ENCODE measurements around the gene PCSK4. TPM values are rescaled to one million over a fixed set of nuclear protein-coding genes. Genes with fewer than 3 reads are reported as not detected.

PCSK4 gene
- total and polyA plus RNA-seq, 9 of the 15 experiments (the other 6 are each of a cell fraction or from before 2014, with no cell fraction given), result 0.01 to 9.1 (median 2.1) TPM; not detected in 1

DNA sequence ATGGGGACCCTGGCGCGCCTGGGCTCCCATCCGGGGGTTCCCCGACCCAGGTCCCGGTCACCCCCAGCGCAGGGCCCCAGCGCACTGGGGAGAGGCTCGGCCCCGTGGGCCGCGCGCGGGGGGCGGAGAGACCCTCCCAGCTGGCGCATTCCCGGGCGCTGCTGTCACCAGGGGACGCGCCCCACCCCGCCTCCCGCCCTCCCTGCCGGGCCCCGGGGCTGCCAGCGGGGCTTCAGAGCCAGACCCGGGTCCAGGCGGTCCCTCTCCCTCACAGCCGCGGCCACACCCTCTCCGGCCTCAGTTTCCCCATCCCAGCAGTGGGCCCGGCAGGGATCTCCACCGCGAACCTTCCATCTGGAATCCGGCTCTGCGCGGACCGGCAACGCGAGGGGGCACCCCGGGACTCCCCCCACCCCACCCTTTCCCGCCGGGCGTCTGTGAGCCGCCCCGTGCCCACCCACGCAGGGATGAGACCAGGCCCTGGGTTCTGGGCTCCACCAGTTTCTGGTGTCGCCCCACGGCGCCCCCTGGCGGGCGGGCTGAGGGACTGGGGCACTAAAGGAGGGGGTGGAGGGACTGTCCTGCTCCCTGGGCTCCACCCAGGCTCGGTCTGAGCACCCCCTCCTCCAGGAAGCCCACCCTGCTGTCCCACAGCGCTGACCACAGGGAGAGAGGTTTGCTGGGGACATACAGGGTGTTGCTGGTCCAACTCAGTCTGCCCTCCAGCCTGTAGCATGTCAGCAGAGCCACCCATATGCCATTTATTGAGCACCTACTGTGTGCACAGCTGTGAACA, 23.5 kb upstream of the PCSK4 start (continued):
- TF ChIP-seq, protein P1, sequence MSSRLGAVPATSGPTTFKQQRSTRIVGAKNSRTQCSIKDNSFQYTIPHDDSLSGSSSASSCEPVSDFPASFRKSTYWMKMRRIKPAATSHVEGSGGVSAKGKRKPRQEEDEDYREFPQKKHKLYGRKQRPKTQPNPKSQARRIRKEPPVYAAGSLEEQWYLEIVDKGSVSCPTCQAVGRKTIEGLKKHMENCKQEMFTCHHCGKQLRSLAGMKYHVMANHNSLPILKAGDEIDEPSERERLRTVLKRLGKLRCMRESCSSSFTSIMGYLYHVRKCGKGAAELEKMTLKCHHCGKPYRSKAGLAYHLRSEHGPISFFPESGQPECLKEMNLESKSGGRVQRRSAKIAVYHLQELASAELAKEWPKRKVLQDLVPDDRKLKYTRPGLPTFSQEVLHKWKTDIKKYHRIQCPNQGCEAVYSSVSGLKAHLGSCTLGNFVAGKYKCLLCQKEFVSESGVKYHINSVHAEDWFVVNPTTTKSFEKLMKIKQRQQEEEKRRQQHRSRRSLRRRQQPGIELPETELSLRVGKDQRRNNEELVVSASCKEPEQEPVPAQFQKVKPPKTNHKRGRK (tag; IDR thresholded peaks at IDR 0.05), result no peak
- TF ChIP-seq KLF13 (tag; IDR thresholded peaks at IDR 0.05; ENCODE audit: borderline replicate concordance, low read depth), result no peak
- TF ChIP-seq ZNF232 (CRISPR knock-in tag; IDR thresholded peaks at IDR 0.05), result no peak
- no peak for TF ChIP-seq RBM17 (IDR thresholded peaks at IDR 0.05; ENCODE audit: borderline replicate concordance, low read depth, low read length)
- TF ChIP-seq, protein P2, sequence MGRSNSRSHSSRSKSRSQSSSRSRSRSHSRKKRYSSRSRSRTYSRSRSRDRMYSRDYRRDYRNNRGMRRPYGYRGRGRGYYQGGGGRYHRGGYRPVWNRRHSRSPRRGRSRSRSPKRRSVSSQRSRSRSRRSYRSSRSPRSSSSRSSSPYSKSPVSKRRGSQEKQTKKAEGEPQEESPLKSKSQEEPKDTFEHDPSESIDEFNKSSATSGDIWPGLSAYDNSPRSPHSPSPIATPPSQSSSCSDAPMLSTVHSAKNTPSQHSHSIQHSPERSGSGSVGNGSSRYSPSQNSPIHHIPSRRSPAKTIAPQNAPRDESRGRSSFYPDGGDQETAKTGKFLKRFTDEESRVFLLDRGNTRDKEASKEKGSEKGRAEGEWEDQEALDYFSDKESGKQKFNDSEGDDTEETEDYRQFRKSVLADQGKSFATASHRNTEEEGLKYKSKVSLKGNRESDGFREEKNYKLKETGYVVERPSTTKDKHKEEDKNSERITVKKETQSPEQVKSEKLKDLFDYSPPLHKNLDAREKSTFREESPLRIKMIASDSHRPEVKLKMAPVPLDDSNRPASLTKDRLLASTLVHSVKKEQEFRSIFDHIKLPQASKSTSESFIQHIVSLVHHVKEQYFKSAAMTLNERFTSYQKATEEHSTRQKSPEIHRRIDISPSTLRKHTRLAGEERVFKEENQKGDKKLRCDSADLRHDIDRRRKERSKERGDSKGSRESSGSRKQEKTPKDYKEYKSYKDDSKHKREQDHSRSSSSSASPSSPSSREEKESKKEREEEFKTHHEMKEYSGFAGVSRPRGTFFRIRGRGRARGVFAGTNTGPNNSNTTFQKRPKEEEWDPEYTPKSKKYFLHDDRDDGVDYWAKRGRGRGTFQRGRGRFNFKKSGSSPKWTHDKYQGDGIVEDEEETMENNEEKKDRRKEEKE (IDR thresholded peaks at IDR 0.05; ENCODE audit: borderline replicate concordance in 1 of 2, control insufficient read depth in 1 of 2, low read depth in 2 of 2, low read length in 1 of 2), result no peak
- no peak for TF ChIP-seq L3MBTL2 (IDR thresholded peaks at IDR 0.05)
- no peak for TF ChIP-seq TFE3 (CRISPR knock-in tag; IDR thresholded peaks at IDR 0.05)
- TF ChIP-seq ZNF354B (CRISPR knock-in tag; IDR thresholded peaks at IDR 0.05), result no peak
- no peak for TF ChIP-seq FOXP4 (CRISPR knock-in tag; IDR thresholded peaks at IDR 0.05; ENCODE audit: borderline replicate concordance)
- TF ChIP-seq IRF2 (CRISPR knock-in tag; IDR thresholded peaks at IDR 0.05), result no peak
- TF ChIP-seq ZEB2 (IDR thresholded peaks at IDR 0.05), result no peak
- peak; percentile 64 for TF ChIP-seq STAG1 (CRISPR knock-in tag; IDR thresholded peaks at IDR 0.05; ENCODE audit: borderline replicate concordance)
- no peak for TF ChIP-seq RFX1 (IDR thresholded peaks at IDR 0.05)
- no peak for TF ChIP-seq ERF (CRISPR knock-in tag; IDR thresholded peaks at IDR 0.05)
- no peak for TF ChIP-seq ZBTB43 (CRISPR knock-in tag; IDR thresholded peaks at IDR 0.05)
- TF ChIP-seq MED1 (CRISPR knock-in tag; IDR thresholded peaks at IDR 0.05; ENCODE audit: borderline replicate concordance), result no peak
